Vagina (tissue), 2 donors: Measurements from ENCODE around the gene RPL3.

Experiments
- POLR2AphosphoS5 ChIP-seq, 2 donors: sonication (generic); formaldehyde crosslinking; IDR thresholded peaks; one replicate each; pipeline ENCODE4 v1.9.0; 2017; ENCODE audit warnings: antibody characterized with exemption in 2 of 2, mild to moderate bottlenecking in 2 of 2, low read depth in 1 of 2; ENCODE audit not compliant: insufficient read depth in 1 of 2
- TF ChIP-seq, protein P1 (sequence below), 3 experiments: fragments of 450-650 bp in 2 of 3; fragments of 200-600 bp in 1 of 3; sonication (generic) in 1 of 3; IDR thresholded peaks; one replicate each; pipeline ENCODE4 v1.5.1; 2017 to 2019; ENCODE audit warnings: antibody characterized with exemption in 3 of 3, mild to moderate bottlenecking in 2 of 3, moderate library complexity in 2 of 3

DNA sequence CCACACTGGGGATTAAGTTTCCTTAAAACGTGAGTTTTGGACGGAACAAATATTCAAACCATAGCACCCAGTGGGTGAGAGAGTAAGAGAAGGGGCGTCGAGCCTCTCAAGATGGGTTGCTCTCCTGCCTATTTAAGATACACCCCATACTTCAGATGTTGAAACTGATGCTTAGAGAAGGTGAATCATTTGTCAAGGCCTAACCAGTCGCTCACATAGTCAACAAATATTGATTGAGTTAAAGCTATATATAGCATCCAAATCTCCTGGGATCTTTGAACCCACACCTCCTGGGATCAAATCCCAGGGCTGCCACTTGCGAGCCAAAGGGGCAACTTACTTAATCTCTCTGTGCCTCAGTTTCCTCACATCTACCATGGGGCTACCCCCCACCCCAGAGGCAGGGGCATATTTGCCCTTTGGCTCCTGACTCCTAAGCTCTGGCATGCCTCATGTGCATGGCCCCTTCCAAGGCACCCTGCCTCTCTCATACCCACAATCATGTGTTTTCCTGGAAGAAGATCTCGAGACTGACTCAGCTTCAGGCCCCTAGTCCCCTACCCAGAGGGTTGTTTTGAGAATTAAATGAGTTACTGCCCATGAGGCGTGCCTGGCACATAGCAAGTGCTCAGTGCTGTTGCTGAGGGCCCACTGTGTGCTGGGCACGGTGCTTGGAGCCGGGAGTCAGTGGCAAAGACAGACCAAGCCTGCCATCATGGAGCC is 55.6 kb downstream of the RPL3 start:
- TF ChIP-seq, protein P1, sequence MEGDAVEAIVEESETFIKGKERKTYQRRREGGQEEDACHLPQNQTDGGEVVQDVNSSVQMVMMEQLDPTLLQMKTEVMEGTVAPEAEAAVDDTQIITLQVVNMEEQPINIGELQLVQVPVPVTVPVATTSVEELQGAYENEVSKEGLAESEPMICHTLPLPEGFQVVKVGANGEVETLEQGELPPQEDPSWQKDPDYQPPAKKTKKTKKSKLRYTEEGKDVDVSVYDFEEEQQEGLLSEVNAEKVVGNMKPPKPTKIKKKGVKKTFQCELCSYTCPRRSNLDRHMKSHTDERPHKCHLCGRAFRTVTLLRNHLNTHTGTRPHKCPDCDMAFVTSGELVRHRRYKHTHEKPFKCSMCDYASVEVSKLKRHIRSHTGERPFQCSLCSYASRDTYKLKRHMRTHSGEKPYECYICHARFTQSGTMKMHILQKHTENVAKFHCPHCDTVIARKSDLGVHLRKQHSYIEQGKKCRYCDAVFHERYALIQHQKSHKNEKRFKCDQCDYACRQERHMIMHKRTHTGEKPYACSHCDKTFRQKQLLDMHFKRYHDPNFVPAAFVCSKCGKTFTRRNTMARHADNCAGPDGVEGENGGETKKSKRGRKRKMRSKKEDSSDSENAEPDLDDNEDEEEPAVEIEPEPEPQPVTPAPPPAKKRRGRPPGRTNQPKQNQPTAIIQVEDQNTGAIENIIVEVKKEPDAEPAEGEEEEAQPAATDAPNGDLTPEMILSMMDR (IDR thresholded peaks at IDR 0.05): no peak
- TF ChIP-seq POLR2AphosphoS5 (IDR thresholded peaks at IDR 0.05; ENCODE audit: insufficient read depth in 1 of 2, low read depth in 1 of 2): no peak
